Vagina (tissue), 2 donors: Measurements from ENCODE around the gene ZMYND11. TPM values are rescaled to one million over a fixed set of nuclear protein-coding genes. Genes with fewer than 3 reads are reported as not detected.

Source experiments
- DNase-seq, 2 donors: peaks; one replicate each; pipeline ENCODE4 v3.0.0-alpha.2; 2017; ENCODE audit errors: extremely low spot score in 2 of 2
- H3K27ac ChIP-seq: fragments of 200-600 bp; sonication (generic); one replicate; pipeline ENCODE4 v1.5.1; 2019
- H3K27me3 ChIP-seq: fragments of 200-600 bp; sonication (generic); one replicate; pipeline ENCODE4 v1.5.1; 2019
- H3K36me3 ChIP-seq, 2 donors: fragments of 200-600 bp; sonication (generic); one replicate each; pipeline ENCODE4 v1.5.1; 2017 to 2019
- H3K4me1 ChIP-seq: fragments of 200-600 bp; sonication (generic); one replicate; pipeline ENCODE4 v1.5.1; 2019
- H3K4me3 ChIP-seq, 2 donors: fragments of 200-600 bp; sonication (generic); 1 replicate in 1 of 2; 2 replicates in 1 of 2; pipeline ENCODE4 v1.5.1; 2016 to 2019
- H3K9me3 ChIP-seq: fragments of 200-600 bp; sonication (generic); one replicate; pipeline ENCODE4 v1.5.1; 2019
- CTCF ChIP-seq, 3 experiments: fragments of 450-650 bp in 2 of 3; fragments of 200-600 bp in 1 of 3; sonication (generic) in 1 of 3; IDR thresholded peaks; one replicate each; pipeline ENCODE4 v1.5.1; 2017 to 2019; ENCODE audit warnings: antibody characterized with exemption in 3 of 3, mild to moderate bottlenecking in 2 of 3, moderate library complexity in 2 of 3
- POLR2A ChIP-seq, 2 donors: fragments of 450-650 bp; IDR thresholded peaks; one replicate each; pipeline ENCODE4 v1.6.1; 2017; ENCODE audit warnings: antibody characterized with exemption in 2 of 2, mild to moderate bottlenecking in 2 of 2, moderate library complexity in 2 of 2
- POLR2AphosphoS5 ChIP-seq, 2 donors: sonication (generic); formaldehyde crosslinking; IDR thresholded peaks; one replicate each; pipeline ENCODE4 v1.9.0; 2017; ENCODE audit warnings: antibody characterized with exemption in 2 of 2, mild to moderate bottlenecking in 2 of 2, low read depth in 1 of 2; ENCODE audit not compliant: insufficient read depth in 1 of 2
- intact Hi-C: fragments of 100-400 bp; cut with DNase I; formaldehyde crosslinking; loops from one replicate; pipeline ENCODE4 v1.15.1; 2023
- total RNA-seq: library from RNA; depleted of rRNA; stranded (reverse); fragments of >200 nt; gene quantifications from one replicate; pipeline ENCODE4 v1.2.3, GENCODE V29; 2016

ZMYND11 gene
- total RNA-seq, 1 donor from 2014 or later: 46.4 TPM

- Histone ChIP-seq H3K4me3 (peak overlapping the region; percentile 72), H3K27me3 (no peaks in the 10 kb centered on the region), H3K36me3 (no peaks in the 10 kb centered on the region), H3K9me3 (no peaks in the 10 kb centered on the region), H3K27ac (no peak overlapping the region), H3K4me1 (peaks cover 56% of the 10 kb centered on the region)
- TF ChIP-seq POLR2A (IDR thresholded peaks at IDR 0.05) (no peak), POLR2AphosphoS5 (IDR thresholded peaks at IDR 0.05; ENCODE audit: insufficient read depth in 1 of 2, low read depth in 1 of 2) (no peak), CTCF (IDR thresholded peaks at IDR 0.05) (no peak)
- DNase-seq: no peak
- intact Hi-C loops: no loop called here
These were observed 1.8 kb downstream of the ZMYND11 start for GRCh38 chr10:137031-137430.

- intact Hi-C loops: no loop called here
- Histone ChIP-seq H3K9me3 (no peaks in the 10 kb centered on the region), H3K27ac (peak overlapping the region; percentile 3), H3K4me1 (peaks cover 60% of the 10 kb centered on the region), H3K4me3 (no peak overlapping the region), H3K27me3 (no peaks in the 10 kb centered on the region), H3K36me3 (no peaks in the 10 kb centered on the region)
- TF ChIP-seq POLR2A (IDR thresholded peaks at IDR 0.05) (no peak), CTCF (IDR thresholded peaks at IDR 0.05) (no peak), POLR2AphosphoS5 (IDR thresholded peaks at IDR 0.05; ENCODE audit: insufficient read depth in 1 of 2, low read depth in 1 of 2) (no peak)
- DNase-seq: no peak
These were observed 2.4 kb downstream of the ZMYND11 start for GRCh38 chr10:137606-138005.

GRCh38 chr10:142371-142770, 7.1 kb downstream of the ZMYND11 start:
- Histone ChIP-seq H3K36me3 (no peaks in the 10 kb centered on the region), H3K27ac (no peak overlapping the region), H3K4me1 (peaks cover 44% of the 10 kb centered on the region), H3K27me3 (no peaks in the 10 kb centered on the region), H3K9me3 (no peaks in the 10 kb centered on the region), H3K4me3 (no peak overlapping the region)
- no peak for TF ChIP-seq CTCF (IDR thresholded peaks at IDR 0.05)
- TF ChIP-seq POLR2A (IDR thresholded peaks at IDR 0.05): no peak
- TF ChIP-seq POLR2AphosphoS5 (IDR thresholded peaks at IDR 0.05; ENCODE audit: insufficient read depth in 1 of 2, low read depth in 1 of 2): no peak
- DNase-seq: no peak
- intact Hi-C loops: no loop called here

GRCh38 chr10:152915-153314, 17.7 kb downstream of the ZMYND11 start:
- no peak overlapping the region for H3K27ac ChIP-seq
- H3K4me1 ChIP-seq: peaks cover 7% of the 10 kb centered on the region
- TF ChIP-seq POLR2AphosphoS5 (IDR thresholded peaks at IDR 0.05; ENCODE audit: insufficient read depth in 1 of 2, low read depth in 1 of 2): no peak
- TF ChIP-seq CTCF (IDR thresholded peaks at IDR 0.05): no peak
- TF ChIP-seq POLR2A (IDR thresholded peaks at IDR 0.05): no peak
- intact Hi-C loops: no loop called here
- no peaks in the 10 kb centered on the region for H3K36me3 ChIP-seq
- no peaks in the 10 kb centered on the region for H3K27me3 ChIP-seq
- no peaks in the 10 kb centered on the region for H3K9me3 ChIP-seq
- no peak for DNase-seq
- no peak overlapping the region for H3K4me3 ChIP-seq

DNA sequence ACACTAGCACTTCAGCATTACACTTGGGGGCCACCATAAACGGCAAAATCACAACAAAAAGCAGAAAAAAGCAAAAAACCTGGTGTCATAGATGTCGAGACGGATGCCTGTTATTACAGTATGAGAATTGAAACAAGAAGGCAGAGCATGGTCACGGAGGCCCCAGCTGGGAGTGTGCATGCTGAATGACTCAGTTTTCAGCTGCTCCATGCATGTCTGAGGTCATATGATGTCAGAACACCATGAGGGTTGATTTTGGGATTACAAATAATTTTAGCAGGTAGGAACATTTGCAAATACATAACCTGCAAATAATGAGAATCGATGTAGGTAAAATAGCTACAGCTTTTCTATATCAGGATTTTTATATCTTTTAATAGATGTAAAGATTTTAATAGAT, 19.1 kb downstream of the ZMYND11 start:
- Histone ChIP-seq H3K27ac (no peak overlapping the region), H3K36me3 (no peaks in the 10 kb centered on the region), H3K4me3 (no peak overlapping the region), H3K9me3 (no peaks in the 10 kb centered on the region), H3K27me3 (no peaks in the 10 kb centered on the region), H3K4me1 (peaks cover 7% of the 10 kb centered on the region)
- DNase-seq: no peak
- intact Hi-C loops: no loop called here
- TF ChIP-seq POLR2A (IDR thresholded peaks at IDR 0.05): no peak
- TF ChIP-seq POLR2AphosphoS5 (IDR thresholded peaks at IDR 0.05; ENCODE audit: insufficient read depth in 1 of 2, low read depth in 1 of 2): no peak
- no peak for TF ChIP-seq CTCF (IDR thresholded peaks at IDR 0.05)
